H9 (cell line): ENCODE measurements around the gene RUVBL1. TPM values are rescaled to one million over a fixed set of nuclear protein-coding genes. Genes with fewer than 3 reads are reported as not detected.
A peak's percentile ranks its signal among the peaks of the same experiment; 100 is the strongest.

ENCODE experiments used
- DNase-seq: peaks from one replicate; pipeline ENCODE4 v3.0.0-alpha.2; 2017
- H2AFZ ChIP-seq: one replicate; pipeline ENCODE4 v1.6.1; 2013; ENCODE audit warnings: mild to moderate bottlenecking, low read length, control low read depth, moderate library complexity
- H2AK5ac ChIP-seq: 2 replicates; pipeline ENCODE4 v1.6.1; 2013; ENCODE audit warnings: low read length, control low read depth, mixed read lengths; ENCODE audit not compliant: insufficient read length
- H2BK120ac ChIP-seq: one replicate; pipeline ENCODE4 v1.6.1; 2013; ENCODE audit warnings: low read depth, mild to moderate bottlenecking, low read length, control low read depth, inconsistent platforms; ENCODE audit not compliant: poor library complexity, severe bottlenecking
- H2BK12ac ChIP-seq: 2 replicates; pipeline ENCODE4 v1.6.1; 2013; ENCODE audit warnings: low read length, control low read depth, mixed read lengths, low read depth; ENCODE audit not compliant: insufficient read length
- H2BK15ac ChIP-seq: 2 replicates; pipeline ENCODE4 v1.6.1; 2013; ENCODE audit warnings: low read depth, low read length, control low read depth
- H2BK20ac ChIP-seq: one replicate; pipeline ENCODE4 v1.6.1; 2013; ENCODE audit warnings: low read depth, mild to moderate bottlenecking, low read length, control low read depth, inconsistent platforms; ENCODE audit not compliant: poor library complexity, severe bottlenecking
- H2BK5ac ChIP-seq: 2 replicates; pipeline ENCODE4 v1.6.1; 2013; ENCODE audit warnings: low read length, control low read depth, mixed read lengths; ENCODE audit not compliant: insufficient read length
- H3K14ac ChIP-seq: 2 replicates; pipeline ENCODE4 v1.6.1; 2013; ENCODE audit warnings: low read length, control low read depth; ENCODE audit not compliant: insufficient read depth
- H3K18ac ChIP-seq: 2 replicates; pipeline ENCODE4 v1.6.1; 2013; ENCODE audit warnings: low read depth, mild to moderate bottlenecking, mixed read lengths, low read length, control low read depth; ENCODE audit not compliant: insufficient read length
- H3K23ac ChIP-seq: 2 replicates; pipeline ENCODE4 v1.6.1; 2013; ENCODE audit warnings: low read length, control low read depth, mixed read lengths, low read depth; ENCODE audit not compliant: insufficient read length
- H3K23me2 ChIP-seq: 2 replicates; pipeline ENCODE4 v1.6.1; 2013; ENCODE audit warnings: low read depth, mild to moderate bottlenecking, mixed read lengths, low read length, control low read depth; ENCODE audit not compliant: insufficient read length, poor library complexity, severe bottlenecking
- H3K27ac ChIP-seq: 2 replicates; pipeline ENCODE4 v1.5.1; 2013; ENCODE audit warnings: low read length, control low read depth, mixed read lengths, low read depth; ENCODE audit not compliant: insufficient read length
- H3K27me3 ChIP-seq: 2 replicates; pipeline ENCODE4 v1.6.1; 2013; ENCODE audit warnings: low read length, control low read depth, inconsistent platforms; ENCODE audit not compliant: insufficient read depth
- H3K4ac ChIP-seq: 2 replicates; pipeline ENCODE4 v1.6.1; 2013; ENCODE audit warnings: low read depth, mild to moderate bottlenecking, control low read depth, inconsistent platforms, low read length, moderate library complexity
- H3K4me1 ChIP-seq: 2 replicates; pipeline ENCODE4 v1.6.1; 2013; ENCODE audit warnings: low read length, control low read depth, inconsistent platforms; ENCODE audit not compliant: insufficient read depth
- H3K4me2 ChIP-seq: 2 replicates; pipeline ENCODE4 v1.6.1; 2013; ENCODE audit warnings: low read length, control low read depth, mixed read lengths; ENCODE audit not compliant: insufficient read length, insufficient read depth
- H3K56ac ChIP-seq: 2 replicates; pipeline ENCODE4 v1.6.1; 2013; ENCODE audit warnings: low read depth, mild to moderate bottlenecking, mixed read lengths, low read length, control low read depth; ENCODE audit not compliant: insufficient read length
- H3K79me1 ChIP-seq: 2 replicates; pipeline ENCODE4 v1.6.1; 2013; ENCODE audit warnings: low read depth, mild to moderate bottlenecking, moderate library complexity, low read length, control low read depth, inconsistent platforms; ENCODE audit not compliant: insufficient read depth, poor library complexity, severe bottlenecking
- H3K79me2 ChIP-seq: 2 replicates; pipeline ENCODE4 v1.6.1; 2013; ENCODE audit warnings: low read length, control low read depth, inconsistent platforms; ENCODE audit not compliant: insufficient read depth
- H3K9ac ChIP-seq: 2 replicates; pipeline ENCODE4 v1.6.1; 2013; ENCODE audit warnings: low read length, control low read depth, mixed read lengths; ENCODE audit not compliant: insufficient read length; ENCODE audit errors: extremely low read depth
- H3K9me3 ChIP-seq: one replicate; pipeline ENCODE4 v1.6.1; 2013; ENCODE audit warnings: low read depth, low read length, inconsistent platforms; ENCODE audit not compliant: control insufficient read depth
- H3T11ph ChIP-seq: one replicate; pipeline ENCODE4 v1.6.1; 2013; ENCODE audit warnings: mild to moderate bottlenecking, low read length, control low read depth, inconsistent platforms
- H4K20me1 ChIP-seq: one replicate; pipeline ENCODE4 v1.6.1; 2013; ENCODE audit not compliant: control insufficient read depth, insufficient read length, insufficient read depth
- H4K5ac ChIP-seq: 2 replicates; pipeline ENCODE4 v1.6.1; 2013; ENCODE audit warnings: low read depth, mild to moderate bottlenecking, mixed read lengths, low read length, control low read depth; ENCODE audit not compliant: insufficient read length
- H4K8ac ChIP-seq: replicated peaks from 2 replicates; pipeline ENCODE4 v1.6.1; 2013; ENCODE audit warnings: low read length, control low read depth, mixed read lengths, low read depth; ENCODE audit not compliant: insufficient read length
- H4K91ac ChIP-seq: 2 replicates; pipeline ENCODE4 v1.6.1; 2013; ENCODE audit warnings: low read depth, mild to moderate bottlenecking, moderate library complexity, mixed read lengths, low read length, control low read depth; ENCODE audit not compliant: insufficient read length
- H3K27ac Mint-ChIP-seq, 3 experiments: 2 replicates in 2 of 3; 3 replicates in 1 of 3; pipeline ENCODE4 v1.8.0; 2020 to 2021; ENCODE audit warnings: mixed read lengths in 3 of 3, mild to moderate bottlenecking in 1 of 3, moderate library complexity in 1 of 3
- H3K27me3 Mint-ChIP-seq: 2 replicates; pipeline ENCODE4 v1.8.0; 2021; ENCODE audit warnings: low read depth, mild to moderate bottlenecking, moderate library complexity, mixed read lengths
- H3K36me3 Mint-ChIP-seq, 3 experiments: 2 replicates in 2 of 3; 3 replicates in 1 of 3; pipeline ENCODE4 v1.8.0; 2020 to 2021; ENCODE audit warnings: low read depth in 3 of 3, mixed read lengths in 3 of 3; ENCODE audit not compliant: insufficient read depth in 1 of 3
- H3K4me1 Mint-ChIP-seq, 2 experiments: 2 replicates each; pipeline ENCODE4 v1.8.0; 2020; ENCODE audit warnings: mixed read lengths in 2 of 2
- H3K4me3 Mint-ChIP-seq, 2 experiments: 2 replicates in 1 of 2; 3 replicates in 1 of 2; pipeline ENCODE4 v1.8.0; 2020 to 2021; ENCODE audit warnings: mild to moderate bottlenecking in 2 of 2, mixed read lengths in 2 of 2, moderate library complexity in 1 of 2
- H3K9me3 Mint-ChIP-seq, 2 experiments: 2 replicates in 1 of 2; 3 replicates in 1 of 2; pipeline ENCODE4 v1.8.0; 2020; ENCODE audit warnings: mild to moderate bottlenecking in 2 of 2, mixed read lengths in 2 of 2, moderate library complexity in 1 of 2
- WGBS: extraction: QIAGEN DNeasy Blood & Tissue Kit; methylation state at CpG from one replicate; pipeline ENCODE4 v1.1.7; 2013; ENCODE audit warnings: missing lambda C conversion rate, low lambda C conversion rate, mixed read lengths; ENCODE audit not compliant: insufficient read length; ENCODE audit errors: extremely low coverage; 5-methylcytosine and 5-hydroxymethylcytosine counted together
- total RNA-seq: library from RNA; stranded (reverse); gene quantifications from 2 replicates; pipeline ENCODE4 v1.2.1, GENCODE V29; 2021
- TF ChIP-seq, protein P1 (sequence below): fragments of 200-600 bp; sonication (generic); conservative IDR thresholded peaks from 3 replicates; pipeline ENCODE4 v1.8.0; 2021; ENCODE audit warnings: antibody characterized with exemption, mild to moderate bottlenecking

RUVBL1 gene
- total RNA-seq, 1 experiment from 2014 or later = 99.6 TPM

DNA sequence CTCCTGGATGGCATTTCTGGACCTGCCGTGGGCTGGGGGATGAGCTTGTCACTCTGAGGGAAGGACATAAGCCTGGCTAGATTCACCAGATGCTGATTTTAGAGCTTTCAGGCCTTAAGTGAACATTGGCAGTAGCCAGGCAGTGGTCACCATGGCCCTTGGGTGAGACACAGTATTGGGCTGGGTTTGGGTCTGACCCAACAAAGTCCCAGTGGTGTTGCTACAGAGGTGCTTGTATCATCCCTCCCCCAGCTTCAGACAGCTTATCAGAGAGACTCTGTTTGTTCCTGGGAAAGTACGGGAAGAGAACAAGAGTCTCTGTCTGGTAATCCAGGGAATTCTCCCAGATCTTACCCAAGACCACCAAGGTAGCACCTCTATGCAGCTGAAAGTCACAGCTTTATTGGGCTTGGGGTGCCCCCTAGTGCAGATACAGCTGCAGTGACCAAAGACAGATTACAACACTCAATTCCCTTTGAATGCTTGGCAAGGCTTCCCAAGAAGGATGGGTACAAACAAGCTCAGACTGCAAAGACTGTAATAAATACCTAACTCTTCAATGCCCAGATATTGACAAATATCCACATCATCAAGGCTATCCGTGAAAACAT is 9.8 kb upstream of the RUVBL1 start:
- no peak overlapping the region; a peak in 1 of 7 replicates for H3K27ac Mint-ChIP-seq
- Histone ChIP-seq H3K9ac (no peak overlapping the region), H2BK20ac (no peak overlapping the region), H3T11ph (no peak overlapping the region), H3K4ac (no peak overlapping the region), H3K23ac (no peak overlapping the region), H2AK5ac (no peak overlapping the region), H3K23me2 (no peaks in the 10 kb centered on the region), H4K8ac (no peak overlapping the region), H2BK5ac (no peak overlapping the region), H3K27me3 (no peaks in the 10 kb centered on the region), H3K14ac (no peak overlapping the region), H2BK12ac (no peak overlapping the region), H2AFZ (no peak overlapping the region), H2BK15ac (no peak overlapping the region), H4K20me1 (no peaks in the 10 kb centered on the region), H3K79me2 (no peaks in the 10 kb centered on the region), H2BK120ac (no peak overlapping the region), H3K4me1 (no peaks in the 10 kb centered on the region), H3K18ac (no peak overlapping the region), H3K79me1 (no peaks in the 10 kb centered on the region), H3K56ac (no peak overlapping the region), H3K4me2 (no peak overlapping the region), H3K9me3 (no peaks in the 10 kb centered on the region), H4K91ac (no peak overlapping the region), H3K27ac (no peak overlapping the region), H4K5ac (no peak overlapping the region)
- peaks cover 12 to 23% of the 10 kb centered on the region in 2 experiments for H3K9me3 Mint-ChIP-seq
- no CpG with 5 or more reads among the region's 3 CpGs for WGBS
- no peak overlapping the region for H3K4me3 Mint-ChIP-seq
- H3K27me3 Mint-ChIP-seq = peaks cover 24% of the 10 kb centered on the region
- TF ChIP-seq, protein P1, sequence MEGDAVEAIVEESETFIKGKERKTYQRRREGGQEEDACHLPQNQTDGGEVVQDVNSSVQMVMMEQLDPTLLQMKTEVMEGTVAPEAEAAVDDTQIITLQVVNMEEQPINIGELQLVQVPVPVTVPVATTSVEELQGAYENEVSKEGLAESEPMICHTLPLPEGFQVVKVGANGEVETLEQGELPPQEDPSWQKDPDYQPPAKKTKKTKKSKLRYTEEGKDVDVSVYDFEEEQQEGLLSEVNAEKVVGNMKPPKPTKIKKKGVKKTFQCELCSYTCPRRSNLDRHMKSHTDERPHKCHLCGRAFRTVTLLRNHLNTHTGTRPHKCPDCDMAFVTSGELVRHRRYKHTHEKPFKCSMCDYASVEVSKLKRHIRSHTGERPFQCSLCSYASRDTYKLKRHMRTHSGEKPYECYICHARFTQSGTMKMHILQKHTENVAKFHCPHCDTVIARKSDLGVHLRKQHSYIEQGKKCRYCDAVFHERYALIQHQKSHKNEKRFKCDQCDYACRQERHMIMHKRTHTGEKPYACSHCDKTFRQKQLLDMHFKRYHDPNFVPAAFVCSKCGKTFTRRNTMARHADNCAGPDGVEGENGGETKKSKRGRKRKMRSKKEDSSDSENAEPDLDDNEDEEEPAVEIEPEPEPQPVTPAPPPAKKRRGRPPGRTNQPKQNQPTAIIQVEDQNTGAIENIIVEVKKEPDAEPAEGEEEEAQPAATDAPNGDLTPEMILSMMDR = peak; percentile 87
- no peaks in the 10 kb centered on the region for H3K4me1 Mint-ChIP-seq
- peaks cover 0 to 5% (median 3%) of the 10 kb centered on the region in 3 experiments; a peak in 5 of 7 replicates for H3K36me3 Mint-ChIP-seq
- peak; percentile 69 for DNase-seq
